AG10803 (cell line): Measurements from ENCODE around the gene MRPS27.
A peak's percentile ranks its signal among the peaks of the same experiment; 100 is the strongest.
"Not testable (repeated sequence)": the region's sequence is repeated elsewhere in the genome, so short reads cannot be mapped to it uniquely, and the experiment has no call there.

Experiments
- DNase-seq: peaks from one replicate; pipeline ENCODE4 v3.0.0; 2010; ENCODE audit warnings: low read depth
- H3K4me3 ChIP-seq: 2 replicates; pipeline ENCODE4 v1.5.1; 2011; ENCODE audit warnings: mild to moderate bottlenecking, low read length, control low read depth
- TF ChIP-seq, protein P1 (sequence below): conservative IDR thresholded peaks from 2 replicates; pipeline ENCODE4 v1.5.1; 2011; ENCODE audit warnings: mild to moderate bottlenecking, low read length, control low read depth, inconsistent platforms

Gene MRPS27

DNA sequence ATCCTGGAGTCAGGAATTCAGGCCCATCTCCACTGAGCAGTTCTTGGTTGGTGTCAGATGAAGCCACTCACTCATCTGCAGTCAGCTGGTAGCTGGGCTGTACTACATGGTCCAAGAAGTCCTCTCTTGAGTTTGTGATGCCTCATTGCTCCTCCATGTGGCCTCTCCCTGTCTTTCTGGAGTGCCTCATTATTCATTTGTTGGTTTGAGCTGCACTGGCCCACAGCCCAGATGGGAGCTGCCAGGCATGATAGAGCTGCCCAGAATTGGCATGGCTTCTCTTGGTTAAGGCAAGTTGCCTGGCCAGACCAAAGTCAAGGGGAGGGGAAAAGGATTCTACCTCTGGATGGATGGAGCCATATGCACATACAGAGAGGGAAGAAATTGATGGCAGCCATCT, 8.1 kb upstream of the MRPS27 start:
- TF ChIP-seq, protein P1, sequence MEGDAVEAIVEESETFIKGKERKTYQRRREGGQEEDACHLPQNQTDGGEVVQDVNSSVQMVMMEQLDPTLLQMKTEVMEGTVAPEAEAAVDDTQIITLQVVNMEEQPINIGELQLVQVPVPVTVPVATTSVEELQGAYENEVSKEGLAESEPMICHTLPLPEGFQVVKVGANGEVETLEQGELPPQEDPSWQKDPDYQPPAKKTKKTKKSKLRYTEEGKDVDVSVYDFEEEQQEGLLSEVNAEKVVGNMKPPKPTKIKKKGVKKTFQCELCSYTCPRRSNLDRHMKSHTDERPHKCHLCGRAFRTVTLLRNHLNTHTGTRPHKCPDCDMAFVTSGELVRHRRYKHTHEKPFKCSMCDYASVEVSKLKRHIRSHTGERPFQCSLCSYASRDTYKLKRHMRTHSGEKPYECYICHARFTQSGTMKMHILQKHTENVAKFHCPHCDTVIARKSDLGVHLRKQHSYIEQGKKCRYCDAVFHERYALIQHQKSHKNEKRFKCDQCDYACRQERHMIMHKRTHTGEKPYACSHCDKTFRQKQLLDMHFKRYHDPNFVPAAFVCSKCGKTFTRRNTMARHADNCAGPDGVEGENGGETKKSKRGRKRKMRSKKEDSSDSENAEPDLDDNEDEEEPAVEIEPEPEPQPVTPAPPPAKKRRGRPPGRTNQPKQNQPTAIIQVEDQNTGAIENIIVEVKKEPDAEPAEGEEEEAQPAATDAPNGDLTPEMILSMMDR: no peak; the same call in 1 of the 2 replicates
- no peak overlapping the region for H3K4me3 ChIP-seq
- peak; percentile 69 for DNase-seq

DNA sequence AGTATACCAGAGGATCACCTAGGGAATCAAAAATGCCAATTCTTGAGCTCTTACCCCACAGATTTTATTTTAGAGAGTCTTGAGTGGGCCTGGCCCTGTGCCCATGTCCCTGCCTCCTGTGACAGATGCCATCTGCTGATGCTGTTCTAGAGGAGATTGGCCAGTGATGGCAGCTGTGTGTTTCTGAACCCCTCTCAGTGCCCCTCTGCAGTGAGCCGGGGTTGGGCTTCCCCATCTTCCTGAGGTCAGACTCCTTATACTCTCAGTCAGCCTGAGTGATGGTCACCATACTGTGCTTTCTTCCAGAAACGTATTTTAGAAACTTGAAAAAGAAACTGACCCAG, 6.2 kb upstream of the MRPS27 start:
- peak overlapping the region; percentile 49 for H3K4me3 ChIP-seq
- TF ChIP-seq, protein P1: no peak
- DNase-seq: no peak

DNA sequence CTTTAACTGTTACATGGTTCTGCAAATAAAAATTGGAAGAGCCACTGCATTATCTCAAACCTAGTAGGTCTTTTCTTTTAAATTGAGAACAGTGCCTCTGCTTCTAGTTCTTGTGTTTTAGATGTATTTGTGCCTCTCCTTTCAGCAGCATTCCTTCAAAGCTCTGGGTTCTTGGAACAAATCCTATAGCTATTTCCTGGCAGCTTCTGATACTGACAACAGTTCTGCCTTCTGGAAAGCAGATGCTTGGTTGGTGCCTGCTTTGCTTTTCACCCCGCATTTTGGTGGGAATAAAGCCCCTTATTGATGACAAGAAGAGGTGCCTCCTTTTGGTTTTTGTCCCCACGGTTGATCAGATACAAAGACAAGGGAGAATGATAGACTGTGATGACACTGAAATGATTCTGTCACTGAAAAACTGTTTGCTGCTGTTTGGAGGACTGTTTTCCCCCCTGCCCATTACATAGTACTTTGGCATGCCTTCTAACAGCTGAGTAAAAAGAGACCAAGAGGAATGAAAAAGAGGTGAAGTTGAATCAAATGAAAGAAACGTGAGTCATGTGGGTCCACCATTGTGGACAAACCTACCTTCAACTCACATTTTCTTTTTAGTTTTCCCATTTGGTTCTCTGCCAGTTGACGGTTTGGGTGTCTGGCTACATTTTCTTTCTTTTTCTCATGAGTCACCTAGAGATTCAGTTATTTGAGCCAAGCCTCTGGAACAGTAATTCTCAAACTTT, 5.7 kb upstream of the MRPS27 start:
- TF ChIP-seq, protein P1: no peak
- DNase-seq: peak; percentile 81
- H3K4me3 ChIP-seq: peak overlapping the region; percentile 49

DNA sequence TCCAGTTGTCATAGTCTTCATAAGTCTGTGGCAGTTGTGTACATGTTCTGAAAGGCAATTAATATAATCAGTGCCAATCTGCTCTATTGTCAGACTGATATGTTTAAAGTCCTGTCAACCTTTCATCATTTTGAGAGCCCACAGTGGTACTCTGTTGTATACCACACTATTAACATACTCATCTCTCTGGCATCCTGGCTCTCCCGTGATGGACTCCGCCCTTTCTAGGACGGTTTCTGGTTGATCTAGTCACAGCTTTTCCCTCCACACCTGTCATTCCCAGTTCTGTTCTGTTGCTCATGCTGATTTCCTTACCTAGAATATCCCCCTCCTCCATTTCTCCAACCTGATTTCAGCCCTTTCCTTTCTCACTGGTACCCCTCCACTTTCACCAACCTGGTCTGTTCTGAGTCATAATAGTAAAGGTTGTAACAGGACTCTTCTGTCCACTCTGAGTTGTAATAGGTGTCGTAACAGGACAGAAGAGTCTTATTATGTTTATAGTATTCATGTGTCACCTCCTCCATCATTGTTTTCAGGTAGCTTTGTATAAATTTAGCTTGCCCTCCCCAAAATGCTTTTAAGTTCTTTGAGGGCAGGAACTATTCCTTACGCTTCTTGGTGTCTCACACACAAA, 4.3 kb upstream of the MRPS27 start:
- no peak overlapping the region for H3K4me3 ChIP-seq
- DNase-seq: no peak
- TF ChIP-seq, protein P1: no peak

DNA sequence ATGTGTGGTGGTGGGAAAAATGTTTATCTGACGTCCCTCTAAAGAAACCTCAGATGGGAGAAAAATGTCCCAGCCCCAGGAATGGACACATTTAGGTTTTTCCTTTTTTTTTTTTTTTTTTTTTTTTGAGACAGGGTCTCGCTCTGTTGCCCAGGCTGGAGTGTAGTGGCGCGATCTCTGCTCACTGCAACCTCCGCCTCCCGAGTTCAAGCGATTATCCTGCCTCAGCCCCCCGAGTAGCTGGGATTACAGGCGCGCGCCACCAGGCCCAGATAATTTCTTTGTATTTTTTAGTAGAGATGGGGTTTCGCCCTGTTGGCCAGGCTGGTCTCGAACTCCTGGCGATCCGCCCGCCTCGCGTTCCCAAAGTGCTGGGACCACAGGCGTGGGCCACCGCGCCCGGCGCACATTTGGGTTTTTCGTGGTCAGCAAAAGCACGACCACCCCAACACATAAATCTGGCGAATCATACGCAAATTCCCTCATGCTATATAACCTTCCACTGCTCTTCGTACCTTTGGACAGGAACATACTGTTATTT, 535 bp downstream of the MRPS27 start:
- H3K4me3 ChIP-seq: peak overlapping the region; percentile 98
- not testable (repeated sequence) for DNase-seq

DNA sequence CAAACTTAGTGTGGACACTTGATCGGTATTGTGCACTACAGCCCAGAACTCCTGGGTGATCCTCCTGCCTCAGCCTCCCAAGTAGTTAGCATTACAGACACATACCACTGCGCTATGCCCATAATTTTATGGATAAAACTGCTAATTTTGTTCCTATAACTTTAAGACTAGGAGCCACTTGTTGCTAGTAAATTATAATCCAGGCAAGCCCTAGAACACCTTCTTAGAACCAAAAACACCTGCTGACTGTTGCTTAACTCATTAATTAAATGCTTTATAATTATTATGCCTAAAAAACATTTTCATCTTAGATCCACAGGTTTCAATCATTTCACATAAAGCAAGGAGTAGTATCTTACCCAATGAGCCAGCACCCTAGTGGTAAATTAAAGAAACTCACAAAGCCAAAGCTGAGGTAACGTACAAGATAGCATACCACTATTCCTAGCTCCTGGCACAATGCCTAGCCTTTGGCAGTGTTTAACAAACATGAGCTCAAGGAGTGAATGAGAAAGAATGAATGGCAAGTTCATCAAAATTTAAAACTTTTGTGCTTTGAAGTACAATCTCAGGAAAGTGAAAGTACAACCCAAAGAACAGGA, 5.4 kb downstream of the MRPS27 start:
- no peak overlapping the region for H3K4me3 ChIP-seq
- TF ChIP-seq, protein P1: no peak; the same call in 1 of the 2 replicates
- peak; percentile 46 for DNase-seq

DNA sequence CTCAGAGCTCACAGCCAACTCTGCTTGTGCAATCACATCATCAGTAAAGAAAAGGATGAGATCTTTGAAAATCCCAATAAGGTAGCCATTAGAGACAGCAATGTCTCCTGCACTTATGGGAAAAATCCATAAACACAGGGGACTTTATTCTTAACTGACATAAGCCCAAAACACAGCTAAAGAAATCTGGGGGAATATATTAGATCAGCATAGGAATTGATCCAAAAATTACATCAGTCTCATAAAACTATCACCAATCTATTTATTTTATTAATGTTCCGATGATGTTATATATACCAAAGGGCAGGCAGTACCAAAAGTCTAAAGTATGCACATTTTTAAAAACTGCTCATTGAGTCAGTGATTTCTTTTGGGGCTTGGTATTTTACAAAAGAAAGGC, 6.9 kb downstream of the MRPS27 start:
- no peak overlapping the region for H3K4me3 ChIP-seq
- TF ChIP-seq, protein P1: no peak
- DNase-seq: no peak
